Fibroblast of lung (primary cell): ENCODE data around the gene BCL6.

Experiments
- CTCF ChIP-seq, 2 donors: IDR thresholded peaks in 1 of 2; conservative IDR thresholded peaks in 1 of 2; 1 replicate in 1 of 2; 2 replicates in 1 of 2; pipeline ENCODE4 v1.5.1; 2011 to 2012; ENCODE audit warnings: low read length in 2 of 2, control low read depth in 1 of 2, inconsistent platforms in 1 of 2, low read depth in 1 of 2, mild to moderate bottlenecking in 1 of 2
- EZH2 ChIP-seq: IDR thresholded peaks from 2 replicates; pipeline ENCODE4 v1.5.1; 2012; ENCODE audit warnings: low read length, control low read depth, mild to moderate bottlenecking; ENCODE audit errors: missing control alignments

GRCh38 chr3:187698499-187699399 lies 46.5 kb downstream of the BCL6 start:
- TF ChIP-seq EZH2: no peak
- TF ChIP-seq CTCF (conservative IDR thresholded peaks at IDR 0.05 in 1 of 2, IDR thresholded peaks at IDR 0.05 in 1 of 2; ENCODE audit: low read depth in 1 of 2, low read length in 2 of 2): no peak
